PC-3 (cell line): ENCODE measurements around the gene SLC9A8. TPM values are rescaled to one million over a fixed set of nuclear protein-coding genes. Genes with fewer than 3 reads are reported as not detected.

Experiments
- ATAC-seq: fragments of 200-7000 bp; cut with Tn5 transposase; 2 replicates; pipeline ENCODE4 v1.9.1; 2020; ENCODE audit warnings: mild to moderate bottlenecking, moderate library complexity
- BruUV-seq: library from RNA; stranded (reverse); fragments of 400-500 nt; replicated peaks from 2 replicates; lab custom pipeline; 2021; lab: Mats Ljungman, UMichigan
- CTCF ChIA-PET: fragments of 300-600 bp; sonication (Branson Sonifier 250); formaldehyde crosslinking; loops from one replicate; lab custom pipeline; 2022; ENCODE audit warnings: antibody characterized with exemption; lab: Charles Lee
- POLR2A ChIA-PET: fragments of 300-600 bp; sonication (Branson Sonifier 250); formaldehyde crosslinking; loops from one replicate; lab custom pipeline; 2022; ENCODE audit warnings: antibody characterized with exemption; ENCODE audit not compliant: unreplicated experiment; lab: Charles Lee
- DNase-seq: peaks from one replicate; pipeline ENCODE4 v3.0.0-alpha.2; 2015
- H2AFZ ChIP-seq: fragments of 300-600 bp; sonication (generic); 2 replicates; pipeline ENCODE4 v1.6.0; 2016; ENCODE audit warnings: antibody characterized with exemption, low read length
- H3F3A ChIP-seq: fragments of 300-600 bp; sonication (generic); one replicate; pipeline ENCODE4 v1.6.0; 2017; ENCODE audit warnings: antibody characterized with exemption, low read length, control low read depth, mild to moderate bottlenecking; ENCODE audit not compliant: unreplicated experiment
- H3K27ac ChIP-seq: fragments of 300-600 bp; sonication (generic); 2 replicates; pipeline ENCODE4 v1.5.1; 2016; ENCODE audit warnings: mild to moderate bottlenecking, low read length
- H3K27me3 ChIP-seq: fragments of 300-600 bp; sonication (generic); 2 replicates; pipeline ENCODE4 v1.6.1; 2016; ENCODE audit warnings: low read length, mixed read lengths
- H3K36me3 ChIP-seq: fragments of 300-600 bp; sonication (generic); 2 replicates; pipeline ENCODE4 v1.6.1; 2016; ENCODE audit warnings: low read depth, mixed run types, low read length, mixed read lengths
- H3K4me1 ChIP-seq: fragments of 300-600 bp; sonication (generic); 2 replicates; pipeline ENCODE4 v1.5.1; 2016; ENCODE audit warnings: low read length; ENCODE audit not compliant: insufficient read depth
- H3K4me2 ChIP-seq: fragments of 300-600 bp; sonication (generic); 2 replicates; pipeline ENCODE4 v1.6.0; 2016; ENCODE audit warnings: low read length
- H3K4me3 ChIP-seq: fragments of 300-600 bp; sonication (generic); 2 replicates; pipeline ENCODE4 v1.5.1; 2016; ENCODE audit warnings: mild to moderate bottlenecking, low read length, mixed read lengths
- H3K79me2 ChIP-seq: fragments of 300-600 bp; sonication (generic); 2 replicates; pipeline ENCODE4 v1.6.1; 2017; ENCODE audit warnings: low read length, mixed read lengths
- H3K9ac ChIP-seq: fragments of 300-600 bp; sonication (generic); 2 replicates; pipeline ENCODE4 v1.6.0; 2016; ENCODE audit warnings: mild to moderate bottlenecking, low read length
- H3K9me2 ChIP-seq: fragments of 300-600 bp; sonication (generic); replicated peaks from 2 replicates; pipeline ENCODE4 v1.6.1; 2016; ENCODE audit warnings: mixed run types, low read length, mixed read lengths
- H3K9me3 ChIP-seq: fragments of 300-600 bp; sonication (generic); 2 replicates; pipeline ENCODE4 v1.6.1; 2016; ENCODE audit warnings: low read length, mixed read lengths
- H4K20me1 ChIP-seq: fragments of 300-600 bp; sonication (generic); 2 replicates; pipeline ENCODE4 v1.6.1; 2016; ENCODE audit warnings: low read length, mixed read lengths
- CTCF ChIP-seq: fragments of 300-600 bp; sonication (generic); conservative IDR thresholded peaks from 2 replicates; pipeline ENCODE4 v1.5.1; 2017; ENCODE audit warnings: antibody characterized with exemption, low read depth, mild to moderate bottlenecking, low read length
- EZH2 ChIP-seq: fragments of 300-600 bp; sonication (generic); IDR thresholded peaks from one replicate; pipeline ENCODE4 v1.6.1; 2017; ENCODE audit warnings: antibody characterized with exemption, mild to moderate bottlenecking, low read length; ENCODE audit not compliant: unreplicated experiment
- EZH2phosphoT487 ChIP-seq: fragments of 300-600 bp; sonication (generic); IDR thresholded peaks from 2 replicates; pipeline ENCODE4 v1.6.1; 2018; ENCODE audit warnings: mild to moderate bottlenecking, antibody characterized with exemption, low read length, borderline replicate concordance
- intact Hi-C: fragments of 100-400 bp; cut with micrococcal nuclease; formaldehyde crosslinking; loops from 2 replicates; pipeline ENCODE4 v1.9.0; 2023
- total RNA-seq: library from RNA; depleted of rRNA; stranded (reverse); fragments of >200 nt; gene quantifications from 2 replicates; pipeline ENCODE4 v1.2.3, GENCODE V29; 2014

Gene SLC9A8
- total RNA-seq, 1 experiment from 2014 or later = 13.1 TPM

- POLR2A ChIA-PET = no interaction called here
- no peaks in the 10 kb centered on the region for H4K20me1 ChIP-seq
- H3K4me2 ChIP-seq = no peak overlapping the region
- peak; percentile 98 for TF ChIP-seq CTCF
- no peak for TF ChIP-seq EZH2
- TF ChIP-seq EZH2phosphoT487 = no peak
- H3F3A ChIP-seq = no peaks in the 10 kb centered on the region
- ATAC-seq (peak; percentile 77), DNase-seq (peak; percentile 78)
- CTCF ChIA-PET = interaction anchor here (0.6 to 1.6 kb wide), 4 partner anchors 11 to 278 kb away, joined by 4 to 10 read pairs (median 7); no protein-coding TSS in a partner anchor
- intact Hi-C loops = loop anchor here (1.0 to 2.0 kb wide), 2 partner anchors 278 to 347 kb away; no protein-coding TSS in a partner anchor
- 0 out of 2 replicates have a peak, but pooled peaks cover 5% of the 10 kb centered on the region for H3K4me1 ChIP-seq
- no peak overlapping the region for H2AFZ ChIP-seq
- H3K4me3 ChIP-seq = no peak overlapping the region
- no peaks in the 10 kb centered on the region for H3K9me2 ChIP-seq
- H3K36me3 ChIP-seq = 0 out of 2 replicates have a peak, but pooled peaks cover 4% of the 10 kb centered on the region
- no peaks in the 10 kb centered on the region for H3K27me3 ChIP-seq
- no peak overlapping the region for H3K27ac ChIP-seq
- no peak overlapping the region for H3K9ac ChIP-seq
- no peaks in the 10 kb centered on the region for H3K9me3 ChIP-seq
- no peaks in the 10 kb centered on the region for H3K79me2 ChIP-seq
- no TSS peak for BruUV-seq
Measured at GRCh38 chr20:49888212-49889000, 75.8 kb downstream of the SLC9A8 start.

- Histone ChIP-seq H2AFZ (no peak overlapping the region), H3K9me3 (no peaks in the 10 kb centered on the region), H3K9ac (no peak overlapping the region), H3K36me3 (no peaks in the 10 kb centered on the region), H3K4me2 (no peak overlapping the region), H4K20me1 (no peaks in the 10 kb centered on the region), H3K27ac (no peak overlapping the region), H3K4me3 (no peak overlapping the region), H3K79me2 (no peaks in the 10 kb centered on the region), H3K4me1 (0 out of 2 replicates have a peak, but pooled peaks cover 5% of the 10 kb centered on the region), H3K9me2 (no peaks in the 10 kb centered on the region), H3K27me3 (no peaks in the 10 kb centered on the region), H3F3A (no peaks in the 10 kb centered on the region)
- CTCF ChIA-PET = interaction anchor here (0.6 to 1.6 kb wide), 5 partner anchors 10 to 279 kb away, joined by 3 to 10 read pairs (median 6); no protein-coding TSS in a partner anchor
- ATAC-seq (peak; percentile 19), DNase-seq (no peak)
- no TSS peak for BruUV-seq
- intact Hi-C loops = loop anchor here (2.0 kb wide), 1 partner anchor 278 kb away; no protein-coding TSS in a partner anchor
- TF ChIP-seq EZH2phosphoT487 (no peak), CTCF (no peak), EZH2 (no peak)
- POLR2A ChIA-PET = no interaction called here
Measured at GRCh38 chr20:49889001-49889934, 76.6 kb downstream of the SLC9A8 start.
